Endothelial cell of umbilical vein (primary cell): ENCODE results near the gene ITGA1. TPM values are rescaled to one million over a fixed set of nuclear protein-coding genes. Genes with fewer than 3 reads are reported as not detected.
A peak's percentile ranks its signal among the peaks of the same experiment; 100 is the strongest.

Source experiments
- BruUV-seq: library from RNA; stranded (reverse); fragments of 400-500 nt; replicated peaks from 2 replicates; lab custom pipeline; 2021; lab: Mats Ljungman, UMichigan
- CTCF ChIA-PET: fragments of 300-600, 350-600 bp; sonication (Branson Sonifier 250); formaldehyde crosslinking; loops from one replicate; lab custom pipeline; 2021; ENCODE audit warnings: antibody characterized with exemption, inconsistent platforms; lab: Charles Lee
- POLR2A ChIA-PET: fragments of 300-600, 350-600 bp; sonication (Branson Sonifier 250); formaldehyde crosslinking; loops from one replicate; lab custom pipeline; 2021; ENCODE audit warnings: antibody characterized with exemption, inconsistent platforms; lab: Charles Lee
- DNase-seq: peaks from one replicate; pipeline ENCODE4 v3.0.0-alpha.2; 2011; ENCODE audit warnings: low read depth, low spot score
- FAIRE-seq: peaks from 2 replicates; lab custom pipeline; 2011; peaks lifted over from hg19 to GRCh38; lab: Jason Lieb, UNC
- H2AFZ ChIP-seq: 2 replicates; pipeline ENCODE4 v1.6.0; 2012; ENCODE audit warnings: low read depth, low read length, control low read depth, inconsistent platforms
- H3K27ac ChIP-seq: 2 replicates; pipeline ENCODE4 v1.5.1; 2011; ENCODE audit warnings: low read depth, mild to moderate bottlenecking, control low read depth, low read length, moderate library complexity; ENCODE audit not compliant: insufficient read depth
- H3K27me3 ChIP-seq, 2 experiments: 2 replicates each; pipeline versions ENCODE4 v1.6.0 to v1.6.1; 2011; ENCODE audit warnings: low read length in 2 of 2, mixed read lengths in 1 of 2; ENCODE audit not compliant: control insufficient read depth in 2 of 2, insufficient read depth in 2 of 2
- H3K36me3 ChIP-seq, 2 experiments: 2 replicates in 1 of 2; 3 replicates in 1 of 2; pipeline ENCODE4 v1.5.1; 2011; ENCODE audit warnings: low read length in 2 of 2, mild to moderate bottlenecking in 1 of 2, moderate library complexity in 1 of 2; ENCODE audit not compliant: control insufficient read depth in 2 of 2, insufficient read depth in 2 of 2; ENCODE audit errors: extremely low read depth in 1 of 2
- H3K4me1 ChIP-seq: 3 replicates; pipeline ENCODE4 v1.5.1; 2011; ENCODE audit warnings: mild to moderate bottlenecking, low read length; ENCODE audit not compliant: control insufficient read depth, insufficient read depth; ENCODE audit errors: extremely low read depth
- H3K4me2 ChIP-seq: 2 replicates; pipeline ENCODE4 v1.6.1; 2011; ENCODE audit warnings: low read length, control low read depth, mixed read lengths; ENCODE audit not compliant: insufficient read depth
- H3K4me3 ChIP-seq, 3 experiments: fragments of 200-600 bp in 1 of 3; sonication (generic), shearing (Covaris generic) in 1 of 3; replicated peaks in 1 of 3; 2 replicates each; pipeline ENCODE4 v1.5.1; 2011 to 2016; ENCODE audit warnings: control low read depth in 3 of 3, low read length in 3 of 3, mild to moderate bottlenecking in 2 of 3, inconsistent platforms in 1 of 3, low read depth in 1 of 3, moderate library complexity in 1 of 3; ENCODE audit not compliant: insufficient read depth in 1 of 3
- H3K79me2 ChIP-seq: 2 replicates; pipeline ENCODE4 v1.6.0; 2012; ENCODE audit warnings: low read length, inconsistent platforms; ENCODE audit not compliant: control insufficient read depth, insufficient read depth
- H3K9ac ChIP-seq: replicated peaks from 2 replicates; pipeline ENCODE3; 2011; ENCODE audit warnings: low read length, control low read depth; ENCODE audit not compliant: insufficient read depth; ENCODE audit errors: extremely low read depth
- H3K9me1 ChIP-seq: replicated peaks from 3 replicates; pipeline ENCODE4 v1.6.0; 2011; ENCODE audit warnings: mild to moderate bottlenecking, low read length; ENCODE audit not compliant: control insufficient read depth, insufficient read depth; ENCODE audit errors: extremely low read depth
- H3K9me3 ChIP-seq: replicated peaks from 2 replicates; pipeline ENCODE4 v1.5.1; 2012; ENCODE audit warnings: low read length, inconsistent platforms; ENCODE audit not compliant: control insufficient read depth, insufficient read depth
- H4K20me1 ChIP-seq: replicated peaks from 2 replicates; pipeline ENCODE3; 2011; ENCODE audit warnings: mild to moderate bottlenecking, low read length; ENCODE audit not compliant: control insufficient read depth, insufficient read depth; ENCODE audit errors: extremely low read depth
- EZH2 ChIP-seq: IDR thresholded peaks from 2 replicates; pipeline ENCODE4 v1.6.1; 2012; ENCODE audit warnings: borderline replicate concordance, low read depth, mild to moderate bottlenecking, moderate library complexity, low read length, inconsistent platforms; ENCODE audit not compliant: severe bottlenecking
- FOS ChIP-seq: IDR thresholded peaks from 2 replicates; pipeline ENCODE4 v1.6.1; 2011; ENCODE audit warnings: mild to moderate bottlenecking, low read length, moderate library complexity, borderline replicate concordance; ENCODE audit not compliant: insufficient read depth
- GATA2 ChIP-seq: IDR thresholded peaks from 2 replicates; pipeline ENCODE4 v1.7.0; 2011; ENCODE audit warnings: low read depth, mild to moderate bottlenecking, moderate library complexity, mixed read lengths, low read length; ENCODE audit not compliant: insufficient read length, insufficient read depth
- JUN ChIP-seq: IDR thresholded peaks from 2 replicates; pipeline ENCODE4 v1.6.1; 2011; ENCODE audit warnings: borderline replicate concordance, low read depth; ENCODE audit not compliant: insufficient read length, insufficient read depth
- MAX ChIP-seq: IDR thresholded peaks from 2 replicates; pipeline ENCODE4 v1.6.1; 2011; ENCODE audit not compliant: insufficient read depth, insufficient read length
- MYC ChIP-seq: IDR thresholded peaks from one replicate; pipeline ENCODE4 v1.6.1; 2011; ENCODE audit warnings: mild to moderate bottlenecking, low read depth, low read length
- POLR2A ChIP-seq: IDR thresholded peaks from 2 replicates; pipeline ENCODE4 v1.6.1; 2012; ENCODE audit warnings: low read depth, mild to moderate bottlenecking, control low read depth, low read length
- POLR2AphosphoS5 ChIP-seq: IDR thresholded peaks from 2 replicates; pipeline ENCODE4 v1.6.1; 2012; ENCODE audit warnings: low read depth, mild to moderate bottlenecking, control low read depth, low read length, moderate library complexity; ENCODE audit not compliant: insufficient read depth
- dilution Hi-C: fragments of 300-500 bp; cut with MboI; formaldehyde crosslinking; loops from one replicate; pipeline ENCODE4 v1.15.0; 2019; ENCODE audit warnings: low sequenced_read_pairs; ENCODE audit not compliant: extremely low pct_ligation_motif_present
- intact Hi-C: fragments of 100-400 bp; cut with micrococcal nuclease; formaldehyde crosslinking; loops from one replicate; pipeline ENCODE4 v1.10.0; 2022
- polyA plus RNA-seq, 4 experiments: library from polyadenylated mRNA; depleted of rRNA in 3 of 4; stranded (reverse) in 3 of 4; unstranded in 1 of 4; fragments of >200 nt; gene quantifications; 2 replicates each; pipeline versions ENCODE4 v1.2.1 to v1.2.3, GENCODE V29; 2011 to 2012; ENCODE audit warnings: missing spikeins in 1 of 4
- total RNA-seq: library from RNA; stranded (reverse); gene quantifications from 2 replicates; pipeline ENCODE4 v1.2.3, GENCODE V29; 2021
- TF ChIP-seq, protein P1 (sequence below), 2 donors: IDR thresholded peaks; 1 replicate in 1 of 2; 2 replicates in 1 of 2; pipeline ENCODE4 v1.5.1; 2011; ENCODE audit warnings: low read length in 2 of 2, mild to moderate bottlenecking in 2 of 2, moderate library complexity in 2 of 2, control low read depth in 1 of 2, inconsistent platforms in 1 of 2, low read depth in 1 of 2; ENCODE audit not compliant: insufficient read depth in 1 of 2; ENCODE audit errors: extremely low read depth in 1 of 2

Gene ITGA1
- total and polyA plus RNA-seq, 2 donors (not counting 3 experiments of a cell fraction or from before 2014, with no cell fraction given) = 0.65 to 1.9 TPM

- no peak overlapping the region for H3K4me3 ChIP-seq
- TF ChIP-seq MAX (no peak), FOS (peak; percentile 90), MYC (no peak), GATA2 (peak; percentile 54), POLR2AphosphoS5 (no peak), POLR2A (no peak), EZH2 (no peak), JUN (peak; percentile 61)
- TF ChIP-seq, protein P1, sequence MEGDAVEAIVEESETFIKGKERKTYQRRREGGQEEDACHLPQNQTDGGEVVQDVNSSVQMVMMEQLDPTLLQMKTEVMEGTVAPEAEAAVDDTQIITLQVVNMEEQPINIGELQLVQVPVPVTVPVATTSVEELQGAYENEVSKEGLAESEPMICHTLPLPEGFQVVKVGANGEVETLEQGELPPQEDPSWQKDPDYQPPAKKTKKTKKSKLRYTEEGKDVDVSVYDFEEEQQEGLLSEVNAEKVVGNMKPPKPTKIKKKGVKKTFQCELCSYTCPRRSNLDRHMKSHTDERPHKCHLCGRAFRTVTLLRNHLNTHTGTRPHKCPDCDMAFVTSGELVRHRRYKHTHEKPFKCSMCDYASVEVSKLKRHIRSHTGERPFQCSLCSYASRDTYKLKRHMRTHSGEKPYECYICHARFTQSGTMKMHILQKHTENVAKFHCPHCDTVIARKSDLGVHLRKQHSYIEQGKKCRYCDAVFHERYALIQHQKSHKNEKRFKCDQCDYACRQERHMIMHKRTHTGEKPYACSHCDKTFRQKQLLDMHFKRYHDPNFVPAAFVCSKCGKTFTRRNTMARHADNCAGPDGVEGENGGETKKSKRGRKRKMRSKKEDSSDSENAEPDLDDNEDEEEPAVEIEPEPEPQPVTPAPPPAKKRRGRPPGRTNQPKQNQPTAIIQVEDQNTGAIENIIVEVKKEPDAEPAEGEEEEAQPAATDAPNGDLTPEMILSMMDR (IDR thresholded peaks at IDR 0.05; ENCODE audit: extremely low read depth in 1 of 2, insufficient read depth in 1 of 2, low read depth in 1 of 2, low read length in 2 of 2) = no peak
- no peaks in the 10 kb centered on the region for H4K20me1 ChIP-seq
- H2AFZ ChIP-seq = no peak overlapping the region
- ChIA-PET CTCF (interaction anchor here (1.6 kb wide), 1 partner anchor 50 kb away, joined by 11 read pairs; no protein-coding TSS in a partner anchor), POLR2A (no interaction called here)
- H3K27ac ChIP-seq = peak overlapping the region; percentile 70
- DNase-seq (peak; percentile 77), FAIRE-seq (peak; percentile 37)
- no peaks in the 10 kb centered on the region for H3K27me3 ChIP-seq
- dilution Hi-C loops = no loop called here
- no peaks in the 10 kb centered on the region for H3K79me2 ChIP-seq
- intact Hi-C loops = loop anchor here (2.0 kb wide), 2 partner anchors 30 to 38 kb away; no protein-coding TSS in a partner anchor
- BruUV-seq = no TSS peak
- no peak overlapping the region for H3K9ac ChIP-seq
- H3K4me2 ChIP-seq = peak overlapping the region; percentile 54
- H3K36me3 ChIP-seq = no peaks in the 10 kb centered on the region
- H3K4me1 ChIP-seq = peaks cover 34% of the 10 kb centered on the region
- no peaks in the 10 kb centered on the region for H3K9me1 ChIP-seq
- no peaks in the 10 kb centered on the region for H3K9me3 ChIP-seq
These were observed 44.7 kb upstream of the ITGA1 start for GRCh38 chr5:52743012-52743411.
